GM13977 (cell line): ENCODE measurements around the gene HNRNPL.
"Not testable (repeated sequence)": the region's sequence is repeated elsewhere in the genome, so short reads cannot be mapped to it uniquely, and the experiment has no call there.

ENCODE experiments used
- DNase-seq: peaks from one replicate; pipeline ENCODE4 v3.0.0; 2012; ENCODE audit warnings: low spot score
- in situ Hi-C: fragments of 300-500 bp; cut with MboI; formaldehyde crosslinking; loops from one replicate; pipeline ENCODE4 v1.12.0; 2022; ENCODE audit warnings: low sequenced_read_pairs, low pct_unique_long_range_greater_than_20kb, mixed read lengths, inconsistent platforms; ENCODE audit not compliant: unreplicated experiment
- TF ChIP-seq, protein P1 (sequence below): IDR thresholded peaks from 2 replicates; pipeline ENCODE4 v1.5.1; 2012; ENCODE audit warnings: mild to moderate bottlenecking, control low read depth; ENCODE audit not compliant: insufficient read depth; ENCODE audit errors: extremely low read depth, missing control alignments

Gene HNRNPL

DNA sequence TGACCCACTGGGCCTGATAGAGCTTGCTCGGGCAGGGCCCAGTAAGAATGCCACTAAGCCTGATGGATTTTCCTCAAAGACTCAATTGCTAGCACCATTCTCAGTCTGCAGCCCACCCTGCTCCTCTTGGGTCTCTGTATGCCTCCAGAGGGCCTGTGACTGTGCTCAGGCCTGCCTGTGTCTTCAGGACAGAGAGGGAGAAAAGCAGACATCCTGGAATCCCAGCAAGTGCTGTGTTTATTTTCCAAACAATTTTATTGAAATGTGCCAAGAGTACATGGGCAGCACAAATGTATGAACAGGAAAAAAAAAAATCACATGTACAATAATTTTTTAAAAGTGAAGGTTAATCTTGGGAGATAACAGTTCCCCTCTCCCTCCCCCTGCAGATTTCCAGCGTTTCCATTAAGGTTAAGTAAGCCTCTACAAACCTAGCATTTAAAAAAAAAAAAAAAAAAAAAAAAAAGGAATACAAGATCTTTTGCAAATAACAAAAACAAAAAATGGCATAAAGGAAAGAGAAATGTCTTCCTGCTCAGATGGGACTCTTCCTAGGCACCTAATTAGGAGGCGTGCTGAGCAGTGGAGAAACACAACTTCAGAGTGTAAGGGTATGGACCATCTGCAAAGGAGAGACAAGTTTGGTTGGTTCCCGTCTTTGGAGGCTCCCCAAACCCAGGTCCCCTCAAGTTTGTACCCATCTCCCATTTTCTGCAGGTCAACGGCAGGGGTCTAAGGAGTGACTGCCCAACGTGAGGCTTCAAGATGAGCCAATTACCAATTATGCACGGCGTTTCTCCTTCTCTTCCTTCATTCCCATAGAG is 13.4 kb downstream of the HNRNPL start:
- TF ChIP-seq, protein P1, sequence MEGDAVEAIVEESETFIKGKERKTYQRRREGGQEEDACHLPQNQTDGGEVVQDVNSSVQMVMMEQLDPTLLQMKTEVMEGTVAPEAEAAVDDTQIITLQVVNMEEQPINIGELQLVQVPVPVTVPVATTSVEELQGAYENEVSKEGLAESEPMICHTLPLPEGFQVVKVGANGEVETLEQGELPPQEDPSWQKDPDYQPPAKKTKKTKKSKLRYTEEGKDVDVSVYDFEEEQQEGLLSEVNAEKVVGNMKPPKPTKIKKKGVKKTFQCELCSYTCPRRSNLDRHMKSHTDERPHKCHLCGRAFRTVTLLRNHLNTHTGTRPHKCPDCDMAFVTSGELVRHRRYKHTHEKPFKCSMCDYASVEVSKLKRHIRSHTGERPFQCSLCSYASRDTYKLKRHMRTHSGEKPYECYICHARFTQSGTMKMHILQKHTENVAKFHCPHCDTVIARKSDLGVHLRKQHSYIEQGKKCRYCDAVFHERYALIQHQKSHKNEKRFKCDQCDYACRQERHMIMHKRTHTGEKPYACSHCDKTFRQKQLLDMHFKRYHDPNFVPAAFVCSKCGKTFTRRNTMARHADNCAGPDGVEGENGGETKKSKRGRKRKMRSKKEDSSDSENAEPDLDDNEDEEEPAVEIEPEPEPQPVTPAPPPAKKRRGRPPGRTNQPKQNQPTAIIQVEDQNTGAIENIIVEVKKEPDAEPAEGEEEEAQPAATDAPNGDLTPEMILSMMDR, result no peak
- no peak for DNase-seq
- in situ Hi-C loops, result no loop called here

DNA sequence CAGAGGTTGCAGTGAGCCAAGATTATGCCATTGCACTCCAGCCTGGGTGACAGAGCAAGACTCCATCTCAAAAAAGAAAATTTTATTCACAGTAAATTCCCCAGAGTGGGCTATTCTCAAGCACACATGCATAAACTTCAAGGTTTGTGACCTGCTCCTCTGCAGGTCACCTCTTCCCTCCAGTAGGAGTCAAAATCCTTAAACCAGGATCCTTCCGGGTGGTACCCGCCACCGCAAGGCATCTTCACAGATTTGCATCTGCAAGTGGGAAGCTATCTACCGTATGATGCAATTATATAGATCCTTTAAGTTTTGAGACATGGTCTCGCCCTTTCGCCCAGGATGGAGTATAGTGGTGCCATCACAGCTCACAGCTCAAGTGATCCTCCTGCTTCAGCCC is 15.2 kb downstream of the HNRNPL start:
- TF ChIP-seq, protein P1, result no peak
- DNase-seq, result no peak
- in situ Hi-C loops, result no loop called here

DNA sequence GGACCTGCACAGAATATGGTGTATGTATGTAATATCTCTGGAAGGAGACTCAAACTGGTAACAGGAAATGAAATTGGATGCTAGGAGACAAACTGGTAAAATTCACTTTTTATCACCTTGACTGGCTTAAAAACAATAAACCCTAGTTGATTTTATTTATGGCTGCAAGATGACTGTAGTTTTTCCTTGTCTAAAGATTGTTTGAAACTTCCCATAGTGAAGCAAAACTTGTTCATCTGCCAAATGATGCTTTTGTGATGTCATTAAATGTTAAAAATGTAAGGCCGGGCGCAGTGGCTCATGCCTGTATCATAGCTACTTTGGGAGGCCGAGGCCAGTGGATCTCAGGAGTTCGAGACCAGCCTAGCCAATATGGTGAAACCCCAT is 15.7 kb downstream of the HNRNPL start:
- DNase-seq, result no peak
- in situ Hi-C loops, result no loop called here
- TF ChIP-seq, protein P1, result no peak

DNA sequence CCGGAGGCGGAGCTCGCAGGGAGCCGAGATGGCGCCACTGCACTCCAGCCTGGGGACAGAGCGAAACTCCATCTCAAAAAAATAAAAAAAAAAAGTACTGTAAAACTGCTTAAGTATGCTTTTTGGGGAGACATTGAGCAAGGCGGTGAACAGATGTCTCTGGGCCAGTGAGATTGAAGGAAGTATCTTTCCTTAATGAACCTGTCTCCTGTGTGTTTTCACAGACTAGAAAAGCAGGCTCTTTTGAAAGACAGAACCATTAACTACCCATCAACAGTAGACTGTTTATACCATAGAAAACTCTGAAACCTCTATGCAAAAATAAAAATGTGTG is 16.7 kb downstream of the HNRNPL start:
- no peak for DNase-seq
- in situ Hi-C loops, result no loop called here
- TF ChIP-seq, protein P1, result no peak

DNA sequence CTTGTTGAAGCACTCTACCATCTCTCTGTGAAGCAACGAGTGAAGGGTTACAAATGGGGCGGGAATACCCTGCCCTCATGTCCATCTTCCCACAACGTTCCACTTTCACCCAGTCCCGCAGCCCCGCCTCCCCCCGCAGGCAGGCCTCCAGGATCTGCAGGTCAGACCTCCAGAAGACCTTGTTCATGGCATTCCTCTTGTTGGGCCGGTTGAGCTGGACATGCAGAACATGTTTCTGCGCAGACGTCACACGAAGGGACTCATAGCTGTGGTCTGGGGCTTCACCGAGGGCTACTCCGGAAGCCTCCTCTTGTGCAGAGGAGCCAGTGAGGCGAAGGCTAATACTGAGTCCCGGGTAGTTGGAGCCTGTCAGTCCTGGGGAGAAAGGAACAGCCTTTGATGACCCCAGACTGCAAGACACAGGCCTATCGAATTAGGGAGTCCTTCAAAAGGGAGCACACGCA is 18.6 kb downstream of the HNRNPL start:
- TF ChIP-seq, protein P1, result no peak
- DNase-seq, result peak; percentile 84
- in situ Hi-C loops, result no loop called here

DNA sequence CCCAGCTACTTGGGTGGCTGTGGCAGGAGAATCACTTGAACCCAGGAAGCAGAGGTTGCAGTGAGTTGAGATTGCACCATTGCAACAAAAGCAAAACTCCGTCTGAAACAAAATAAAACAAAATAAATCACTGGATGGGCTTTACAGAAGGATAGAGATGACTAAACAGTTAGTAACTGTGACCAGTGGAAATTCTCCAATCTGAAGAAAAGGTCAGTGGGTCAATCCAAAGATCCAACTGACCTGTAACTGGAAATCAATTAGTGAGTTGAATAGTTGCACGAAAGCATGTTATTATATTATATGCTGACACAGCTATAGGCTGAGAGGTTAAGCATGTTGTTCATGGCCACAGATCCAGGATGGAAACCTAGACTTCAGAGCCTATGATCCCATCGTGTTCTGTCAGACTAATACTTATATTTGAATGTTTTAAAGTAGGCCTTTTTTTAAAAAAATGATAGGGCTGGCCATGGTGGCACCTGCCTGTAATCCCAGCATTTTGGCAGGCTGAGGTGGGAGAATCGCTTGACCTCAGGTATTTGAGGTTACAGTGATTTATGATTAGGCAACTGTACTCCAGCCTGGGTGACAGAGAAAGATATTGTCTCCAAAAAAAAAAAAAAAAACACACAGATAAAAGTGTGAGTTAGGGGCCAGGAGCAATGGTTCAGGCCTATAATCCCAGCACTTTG is 19.6 kb downstream of the HNRNPL start:
- in situ Hi-C loops, result no loop called here
- no peak for DNase-seq
- TF ChIP-seq, protein P1, result no peak

DNA sequence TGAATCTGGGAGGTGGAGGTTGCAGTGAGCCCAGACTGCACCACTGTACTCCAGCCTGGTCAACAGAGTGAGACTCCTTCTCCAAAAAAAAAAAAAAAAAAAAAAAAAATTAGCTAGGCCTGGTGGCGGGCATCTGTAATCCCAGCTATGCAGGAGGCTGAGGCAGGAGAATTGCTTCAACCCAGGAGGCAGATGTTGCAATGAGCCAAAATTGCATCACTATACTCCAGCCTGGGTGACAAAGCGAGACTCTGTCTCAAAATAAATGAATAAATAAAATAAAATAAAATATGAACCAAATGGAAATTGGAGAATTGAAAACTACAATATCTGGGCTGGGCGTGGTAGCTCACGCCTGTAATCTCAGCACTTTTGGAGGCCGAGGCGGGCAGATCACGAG is 20.6 kb downstream of the HNRNPL start:
- in situ Hi-C loops, DNase-seq: not testable (repeated sequence)
